Activated CD4-positive, alpha-beta T cell treated with anti-CD3 and anti-CD28 coated beads, Interleukin-2, amount 50 U/mL, for 16 hours (primary cell): ENCODE data around the gene HEATR9.
A peak's percentile ranks its signal among the peaks of the same experiment; 100 is the strongest.
"Not testable (repeated sequence)": the region's sequence is repeated elsewhere in the genome, so short reads cannot be mapped to it uniquely, and the experiment has no call there.

Experiments used
- DNase-seq: peaks from one replicate; pipeline ENCODE4 v3.0.0-alpha.2; 2020

The HEATR9 gene

GRCh38 chr17:35868737-35869136 lies at the start of gene HEATR9:
HEATR9 (minus strand) TSS chr17:35868891; CDS start chr17:35868742, 149 bp downstream.
- no peak for DNase-seq

GRCh38 chr17:35917519-35918213 lies 49.0 kb upstream of the HEATR9 start:
- no peak for DNase-seq

- no peak for DNase-seq
These were observed 46.7 kb upstream of the HEATR9 start for GRCh38 chr17:35915153-35915964.

- DNase-seq, result no peak
These were observed 45.7 kb upstream of the HEATR9 start for GRCh38 chr17:35914354-35914753.

- no peak for DNase-seq
These were observed 44.9 kb upstream of the HEATR9 start for GRCh38 chr17:35913609-35914008.

- DNase-seq, result no peak
These were observed 44.3 kb upstream of the HEATR9 start for GRCh38 chr17:35912942-35913341.

GRCh38 chr17:35912339-35912912 lies 43.7 kb upstream of the HEATR9 start:
- DNase-seq, result no peak

GRCh38 chr17:35909408-35909807 lies 40.7 kb upstream of the HEATR9 start:
- no peak for DNase-seq

- no peak for DNase-seq
These were observed 39.0 kb upstream of the HEATR9 start for GRCh38 chr17:35907691-35908090.

GRCh38 chr17:35906926-35907637 lies 38.4 kb upstream of the HEATR9 start:
- DNase-seq, result no peak

GRCh38 chr17:35906191-35906925 lies 37.7 kb upstream of the HEATR9 start:
- DNase-seq, result no peak

GRCh38 chr17:35903451-35903850 lies 34.8 kb upstream of the HEATR9 start:
- DNase-seq, result no peak

GRCh38 chr17:35901631-35902175 lies 33.0 kb upstream of the HEATR9 start:
- no peak for DNase-seq

- no peak for DNase-seq
These were observed 32.2 kb upstream of the HEATR9 start for GRCh38 chr17:35900708-35901480.

- DNase-seq, result no peak
These were observed 31.6 kb upstream of the HEATR9 start for GRCh38 chr17:35900280-35900679.

GRCh38 chr17:35898283-35899070 lies 29.8 kb upstream of the HEATR9 start:
- DNase-seq, result peak; percentile 72

- not testable (repeated sequence) for DNase-seq
These were observed 29.1 kb upstream of the HEATR9 start for GRCh38 chr17:35897772-35898171.

- peak; percentile 66 for DNase-seq
These were observed 27.2 kb upstream of the HEATR9 start for GRCh38 chr17:35895636-35896587.

- no peak for DNase-seq
These were observed 25.5 kb upstream of the HEATR9 start for GRCh38 chr17:35894206-35894605.
